ENCODE measurements around the gene SFTPA1. TPM values are rescaled to one million over a fixed set of nuclear protein-coding genes. Genes with fewer than 3 reads are reported as not detected.
"Not testable (repeated sequence)": the region's sequence is repeated elsewhere in the genome, so short reads cannot be mapped to it uniquely, and the experiment has no call there.

SFTPA1 gene
- total RNA-seq, 1 experiment from 2014 or later, result not detected

- H3T11ph ChIP-seq (ENCODE audit: low read length); H3K23ac ChIP-seq (ENCODE audit: insufficient read length, low read depth, low read length); H4K91ac ChIP-seq (ENCODE audit: insufficient read length, low read depth, low read length); H3K56ac ChIP-seq (ENCODE audit: insufficient read length, low read depth, low read length); H3K18ac ChIP-seq (ENCODE audit: insufficient read length, low read depth, low read length); H3K4me3 Mint-ChIP-seq; H3K4me1 ChIP-seq (ENCODE audit: insufficient read depth, low read length); H3K27ac ChIP-seq (ENCODE audit: insufficient read length, low read depth, low read length); H2BK20ac ChIP-seq (ENCODE audit: low read depth, low read length, poor library complexity, severe bottlenecking); H3K27ac Mint-ChIP-seq; H3K4ac ChIP-seq (ENCODE audit: low read depth, low read length); H4K20me1 ChIP-seq (ENCODE audit: control insufficient read depth, insufficient read depth, insufficient read length); H3K4me1 Mint-ChIP-seq; H2BK5ac ChIP-seq (ENCODE audit: insufficient read length, low read length); H3K9me3 ChIP-seq (ENCODE audit: control insufficient read depth, low read depth, low read length); H2AFZ ChIP-seq (ENCODE audit: low read length); H3K79me1 ChIP-seq (ENCODE audit: insufficient read depth, low read depth, low read length, poor library complexity, severe bottlenecking); H4K8ac ChIP-seq (replicated peaks; ENCODE audit: insufficient read length, low read depth, low read length); H2BK12ac ChIP-seq (ENCODE audit: insufficient read length, low read depth, low read length); DNase-seq; H3K4me2 ChIP-seq (ENCODE audit: insufficient read depth, insufficient read length, low read length); H3K14ac ChIP-seq (ENCODE audit: insufficient read depth, low read length); H4K5ac ChIP-seq (ENCODE audit: insufficient read length, low read depth, low read length); H3K9me3 Mint-ChIP-seq; H3K36me3 Mint-ChIP-seq (ENCODE audit: insufficient read depth in 1 of 3, low read depth in 3 of 3); H3K9ac ChIP-seq (ENCODE audit: extremely low read depth, insufficient read length, low read length); H3K79me2 ChIP-seq (ENCODE audit: insufficient read depth, low read length); H3K27me3 ChIP-seq (ENCODE audit: insufficient read depth, low read length); H2BK15ac ChIP-seq (ENCODE audit: low read depth, low read length); H2BK120ac ChIP-seq (ENCODE audit: low read depth, low read length, poor library complexity, severe bottlenecking); H3K23me2 ChIP-seq (ENCODE audit: insufficient read length, low read depth, low read length, poor library complexity, severe bottlenecking); H2AK5ac ChIP-seq (ENCODE audit: insufficient read length, low read length): not testable (repeated sequence)
- peaks cover 23% of the 10 kb centered on the region for H3K27me3 Mint-ChIP-seq (ENCODE audit: low read depth)
- no CpG with 5 or more reads among the region's 18 CpGs for WGBS (ENCODE audit: extremely low coverage, insufficient read length, low lambda C conversion rate)
Measured at GRCh38 chr10:79611193-79611976, 646 bp downstream of the SFTPA1 start.
